NCI-H2107 treated with DMSO at 0.1 percent for 48 hours (cell line): Measurements from ENCODE around the gene PLCXD3.

Source experiments
- DNase-seq: peaks from one replicate; lab custom pipeline; 2025; ENCODE audit not compliant: unreplicated experiment; lab: John Stamatoyannopoulos, UW

The PLCXD3 gene, protein sequence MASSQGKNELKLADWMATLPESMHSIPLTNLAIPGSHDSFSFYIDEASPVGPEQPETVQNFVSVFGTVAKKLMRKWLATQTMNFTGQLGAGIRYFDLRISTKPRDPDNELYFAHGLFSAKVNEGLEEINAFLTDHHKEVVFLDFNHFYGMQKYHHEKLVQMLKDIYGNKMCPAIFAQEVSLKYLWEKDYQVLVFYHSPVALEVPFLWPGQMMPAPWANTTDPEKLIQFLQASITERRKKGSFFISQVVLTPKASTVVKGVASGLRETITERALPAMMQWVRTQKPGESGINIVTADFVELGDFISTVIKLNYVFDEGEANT

DNA sequence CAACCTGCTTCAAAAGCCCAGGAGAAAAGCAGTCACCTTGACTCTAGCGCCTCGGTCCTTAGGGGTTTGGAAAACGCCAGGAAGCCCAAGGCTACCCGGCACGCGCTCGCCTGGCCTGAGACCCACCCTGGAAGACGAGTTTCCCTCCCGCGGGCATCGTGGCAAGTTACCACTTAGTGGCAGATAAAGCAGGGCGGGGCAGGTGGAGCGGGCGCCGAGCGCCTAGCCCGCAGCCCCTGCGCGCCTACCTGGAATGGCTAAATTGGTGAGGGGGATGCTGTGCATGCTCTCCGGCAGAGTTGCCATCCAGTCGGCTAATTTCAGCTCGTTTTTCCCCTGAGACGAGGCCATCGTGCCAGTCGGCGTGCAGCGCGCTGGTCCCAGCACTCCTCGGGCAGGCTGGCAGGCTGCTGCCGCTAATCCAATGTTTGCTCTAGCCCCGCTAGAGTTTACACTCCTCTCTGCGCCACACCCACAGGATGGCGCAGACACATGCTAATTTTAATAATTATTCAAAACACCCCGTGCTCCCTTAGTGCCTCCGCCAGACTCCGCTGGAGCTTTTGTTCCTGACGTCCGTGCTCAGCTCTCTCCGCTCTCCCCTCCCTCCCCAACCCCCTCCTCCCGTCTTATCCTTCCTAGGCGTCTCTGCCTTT is at the start of gene PLCXD3:
PLCXD3 (minus strand) TSS at position 426 of the 656 bp plus-strand sequence; CDS start at position 351, 75 bp downstream.
- DNase-seq, result peak; percentile 8

DNA sequence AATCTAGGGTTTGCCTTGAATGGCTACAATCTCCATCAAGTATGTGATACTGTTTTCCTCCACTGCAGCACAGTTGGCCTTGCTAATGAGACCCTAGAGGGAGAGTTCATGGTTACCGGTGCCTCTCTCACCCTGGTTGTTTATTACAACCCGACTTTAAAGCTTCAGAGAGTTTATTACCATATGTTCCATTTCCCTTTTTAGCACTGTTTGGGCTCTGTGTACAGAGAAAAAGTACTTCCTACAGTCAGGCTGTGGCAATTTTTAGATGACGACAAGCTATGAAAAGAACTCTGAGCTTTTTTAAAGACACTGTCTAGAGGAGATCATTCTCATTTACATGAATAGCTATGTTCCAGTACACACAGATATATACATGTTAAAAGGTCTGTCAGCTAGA is 48.8 kb upstream of the PLCXD3 start:
- DNase-seq, result no peak

DNA sequence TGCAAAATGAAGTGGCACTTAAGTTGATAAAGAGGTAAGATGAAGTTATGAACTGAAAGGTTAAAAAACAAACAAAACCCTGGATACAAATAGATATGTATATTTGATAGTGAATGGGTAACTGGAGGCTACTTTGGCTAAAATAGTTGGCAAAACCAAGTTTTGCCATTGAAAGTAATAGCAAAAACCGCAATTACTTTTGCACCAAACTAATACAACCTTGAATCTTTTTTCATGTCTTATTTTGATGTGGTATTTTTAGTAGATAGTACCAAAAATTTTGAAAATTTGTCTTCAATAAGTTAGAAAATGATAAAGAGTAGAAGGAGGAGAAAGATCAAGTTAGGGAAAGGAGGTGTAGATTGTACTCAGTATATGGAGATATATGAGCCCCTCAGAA is 47.9 kb upstream of the PLCXD3 start:
- no peak for DNase-seq

DNA sequence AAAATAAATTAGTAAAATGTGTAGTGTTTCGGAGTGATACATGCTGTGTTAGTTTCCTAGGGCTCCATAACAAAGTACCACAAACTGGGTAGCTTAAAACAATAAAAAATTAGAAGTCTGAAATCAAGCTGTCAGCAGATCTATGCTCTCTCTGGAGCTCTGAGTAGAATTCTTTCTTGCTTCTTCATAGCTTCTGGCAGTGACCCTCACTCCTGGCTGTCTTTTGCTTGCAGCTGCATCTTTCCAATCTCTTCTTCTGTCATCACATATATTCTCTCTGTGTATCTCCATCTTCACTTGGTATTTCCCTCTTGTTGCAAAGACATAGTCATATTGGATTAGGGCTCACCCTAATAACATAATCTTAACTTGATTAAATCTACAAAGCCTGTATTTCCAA is 37.6 kb upstream of the PLCXD3 start:
- no peak for DNase-seq

DNA sequence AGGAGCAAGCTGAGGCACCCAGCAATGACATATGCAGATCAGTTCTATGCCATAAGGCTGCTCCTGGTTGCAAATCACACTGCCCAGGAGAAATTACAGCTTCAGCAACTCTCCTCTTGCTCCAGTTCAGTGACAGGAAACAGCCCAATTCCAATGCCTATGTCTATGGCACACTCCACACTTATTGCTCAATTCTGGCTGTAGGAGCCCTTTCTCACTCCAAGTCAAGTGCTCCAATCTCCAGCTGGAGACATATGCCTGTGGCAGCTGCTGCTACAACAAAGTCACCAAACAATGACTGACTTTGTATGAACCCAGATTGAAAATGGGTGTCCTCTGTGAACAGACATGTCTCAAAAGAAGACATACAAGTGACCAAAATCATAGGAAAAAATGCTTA is 31.8 kb upstream of the PLCXD3 start:
- no peak for DNase-seq

DNA sequence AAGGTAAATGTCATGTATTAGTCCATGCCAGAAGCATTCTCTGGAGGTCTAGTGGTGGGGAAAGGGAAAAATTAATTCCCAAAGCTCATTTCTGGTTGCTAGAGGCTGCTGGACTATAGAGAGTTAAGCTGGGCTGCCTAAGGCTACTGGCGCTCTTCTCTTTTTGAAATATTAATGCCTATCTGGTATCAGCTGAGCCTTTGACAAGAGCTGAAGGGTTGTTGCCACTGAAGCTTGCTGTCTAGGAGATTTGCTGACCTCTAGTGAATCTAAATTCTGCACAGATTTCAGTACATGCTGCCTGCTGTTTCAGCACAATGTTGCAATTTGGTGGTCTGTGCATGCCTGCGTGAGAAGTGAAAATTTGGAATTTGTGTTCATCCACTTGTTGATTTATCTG is 29.1 kb upstream of the PLCXD3 start:
- no peak for DNase-seq

DNA sequence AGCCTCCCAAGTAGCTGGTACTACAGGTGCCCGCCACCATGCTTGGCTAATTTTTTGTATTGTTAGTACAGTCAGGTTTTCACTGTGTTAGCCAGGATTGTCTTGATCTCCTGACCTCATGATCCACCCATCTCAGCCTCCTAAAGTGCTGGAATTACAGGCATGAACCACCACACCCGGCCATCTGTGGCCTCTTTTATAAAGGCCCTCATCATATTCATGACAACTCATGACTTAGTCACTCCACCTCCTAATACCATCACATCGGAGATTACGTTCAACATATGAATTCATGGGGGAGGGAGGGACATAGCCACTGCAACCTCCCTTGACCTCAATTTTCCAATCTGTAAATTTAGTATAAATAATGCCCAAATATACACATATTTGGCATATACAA is 27.2 kb upstream of the PLCXD3 start:
- DNase-seq, result no peak

DNA sequence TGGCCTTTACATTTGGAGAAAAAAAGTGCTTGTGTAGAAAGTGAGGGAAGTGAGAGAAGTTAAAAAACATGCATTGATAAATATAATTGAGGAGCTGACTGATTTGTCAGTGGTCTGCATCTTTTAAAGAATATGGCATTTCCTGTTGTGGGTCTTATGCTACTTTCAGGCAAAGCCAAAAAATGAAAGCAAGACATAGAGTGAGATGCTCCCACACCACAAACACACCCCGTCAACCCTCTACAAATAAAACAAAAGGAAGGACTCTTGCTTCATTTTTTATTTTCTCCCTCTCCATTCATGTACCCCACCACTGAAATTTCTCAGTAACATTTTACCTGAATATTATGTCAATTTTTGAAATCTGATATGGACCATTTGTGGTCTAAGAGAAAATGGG is 22.1 kb upstream of the PLCXD3 start:
- DNase-seq, result no peak

DNA sequence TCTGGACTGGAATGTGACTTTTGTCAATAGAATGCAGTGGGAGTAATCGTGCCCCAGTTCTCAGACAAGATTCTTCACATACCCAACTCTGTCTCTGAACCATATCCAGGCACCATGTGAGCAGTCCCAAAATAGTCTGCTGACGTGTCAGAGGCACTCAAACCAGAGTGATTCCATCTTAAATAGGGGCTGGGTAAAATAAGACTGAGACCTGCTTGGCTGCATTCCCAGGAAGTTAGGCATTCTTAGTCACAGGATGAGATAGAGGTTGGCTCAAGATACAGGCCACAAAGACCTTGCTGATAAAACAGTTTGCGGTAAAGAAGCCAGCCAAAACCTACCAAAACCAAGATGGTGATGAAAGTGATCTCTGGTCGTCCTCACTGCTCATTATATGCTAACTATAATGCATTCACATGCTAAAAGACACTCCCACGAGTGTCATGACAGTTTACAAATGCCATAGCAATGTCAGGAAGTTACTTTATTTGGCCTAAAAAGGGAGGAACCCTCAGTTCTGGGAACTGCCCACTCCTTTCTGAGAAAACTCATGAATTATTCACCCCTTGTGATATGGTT is 16.9 kb upstream of the PLCXD3 start:
- DNase-seq, result no peak

DNA sequence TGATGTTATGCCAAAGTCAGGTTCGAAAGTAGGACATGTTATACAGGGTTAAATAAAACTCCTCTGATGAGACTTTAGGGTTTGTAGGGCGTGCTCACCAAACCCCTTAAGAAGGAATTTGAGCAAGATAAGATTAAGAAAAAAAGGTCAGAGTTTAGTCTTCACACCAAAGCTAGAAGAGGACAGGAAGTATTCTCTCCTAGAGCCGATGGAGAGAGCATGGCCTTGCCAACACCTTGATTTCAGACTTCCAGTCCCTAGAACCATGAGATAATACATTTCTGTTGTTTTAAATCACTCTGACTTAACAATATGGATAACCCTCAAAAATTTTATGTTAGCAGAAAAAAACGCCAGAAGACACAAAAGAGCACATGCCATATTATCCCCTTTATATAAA is 16.3 kb upstream of the PLCXD3 start:
- DNase-seq, result no peak

DNA sequence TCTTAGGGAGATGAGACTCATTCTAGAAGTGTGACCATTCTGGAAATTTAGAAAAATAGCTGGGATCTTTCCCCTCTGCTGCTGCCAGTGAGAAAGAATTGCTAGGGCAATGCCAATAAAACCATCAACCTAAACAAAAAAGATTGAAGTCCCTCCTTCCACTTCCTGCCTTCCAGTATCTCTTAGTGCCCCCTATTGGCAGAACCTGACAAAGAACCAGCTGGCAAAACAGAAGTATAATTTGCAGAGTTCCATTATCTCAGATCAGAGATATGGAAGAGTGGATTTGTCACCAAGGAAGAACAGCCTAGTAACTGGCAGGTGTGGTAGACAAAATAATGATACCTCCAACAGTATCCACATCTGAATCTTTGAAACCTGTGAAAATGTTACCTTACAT is 13.8 kb upstream of the PLCXD3 start:
- DNase-seq, result no peak

DNA sequence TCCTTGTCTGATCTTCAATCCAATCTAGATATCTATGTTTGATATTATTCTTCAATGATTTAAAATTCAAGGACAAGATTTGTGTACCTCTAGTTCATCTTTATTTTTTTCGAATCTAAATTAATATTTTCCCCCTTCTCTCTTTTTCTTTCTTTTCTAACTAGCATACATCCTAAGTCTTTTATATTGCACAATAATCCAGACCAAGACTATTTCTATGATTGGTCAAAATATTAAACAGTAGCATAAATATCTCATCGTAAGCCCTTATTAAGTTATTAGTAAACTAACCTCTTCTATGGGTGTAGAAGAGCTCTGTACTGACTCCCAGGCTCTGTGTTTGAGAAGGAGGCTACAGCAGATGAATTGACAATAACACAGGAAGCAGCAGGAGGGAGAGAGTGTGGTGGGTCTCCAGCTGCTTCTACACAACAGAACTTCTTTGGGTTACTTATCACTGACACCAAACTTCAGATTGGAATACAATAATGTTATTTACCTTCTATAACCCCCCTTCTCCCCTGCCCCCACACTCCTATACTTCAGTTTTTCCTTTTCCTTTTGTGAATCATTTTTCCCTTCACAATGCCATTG is 11.9 kb upstream of the PLCXD3 start:
- no peak for DNase-seq

DNA sequence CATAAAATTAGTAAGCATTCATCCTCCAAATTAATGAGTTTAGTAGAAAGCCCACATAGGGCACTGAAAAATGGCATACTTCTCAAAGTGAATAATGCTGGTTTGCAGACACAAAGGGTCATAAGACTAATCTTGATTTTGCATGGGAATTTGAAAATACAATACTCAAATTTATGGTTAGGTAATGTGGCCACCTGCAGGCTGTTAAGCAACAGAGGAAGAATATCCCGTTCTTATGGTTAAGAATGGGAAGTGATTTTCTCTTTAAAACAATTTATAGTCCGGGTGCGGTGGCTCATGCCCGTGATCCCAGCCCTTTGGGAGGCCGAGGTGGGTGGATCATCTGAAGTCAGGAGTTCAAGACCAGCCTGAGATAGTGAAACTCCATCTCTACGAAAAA is 9.4 kb upstream of the PLCXD3 start:
- DNase-seq, result no peak

DNA sequence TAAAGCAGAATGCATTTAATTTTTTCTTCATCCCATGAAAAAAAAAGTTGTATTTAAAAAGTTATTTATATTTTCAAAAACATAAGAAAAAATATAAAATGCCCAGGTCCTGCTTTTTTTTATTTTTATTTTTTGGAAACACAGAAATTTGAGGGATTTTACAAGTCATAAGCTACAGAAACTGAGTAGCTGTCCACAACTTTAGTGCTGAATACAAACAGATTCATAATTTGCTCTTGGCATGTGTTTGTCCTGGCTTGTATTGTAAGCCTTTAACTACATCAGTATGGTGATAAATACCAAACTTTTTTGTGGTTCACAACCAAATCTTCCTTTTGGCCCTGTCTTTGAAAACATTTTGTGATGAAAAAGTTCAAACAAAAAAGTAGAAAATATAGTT is 7.5 kb upstream of the PLCXD3 start:
- DNase-seq, result no peak

DNA sequence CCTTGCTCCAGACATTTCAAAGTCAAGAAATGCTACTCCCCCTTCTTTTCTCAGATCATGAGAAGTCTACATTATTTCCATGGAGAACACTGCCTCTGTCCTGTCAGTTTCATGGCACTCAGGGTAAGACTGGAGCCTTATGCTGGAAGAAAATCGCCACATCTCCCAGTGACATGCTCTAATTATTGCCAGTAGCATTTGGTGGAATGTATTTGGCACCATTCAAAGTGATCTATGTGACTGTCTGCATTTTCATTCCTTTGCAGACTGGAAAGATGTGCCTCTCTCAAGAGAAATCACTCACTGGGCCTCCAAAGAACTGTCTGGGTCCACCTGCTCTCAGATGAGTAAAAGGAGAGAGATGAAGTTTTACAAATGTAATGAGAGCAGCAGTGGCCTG is 840 bp upstream of the PLCXD3 start:
- DNase-seq, result no peak

DNA sequence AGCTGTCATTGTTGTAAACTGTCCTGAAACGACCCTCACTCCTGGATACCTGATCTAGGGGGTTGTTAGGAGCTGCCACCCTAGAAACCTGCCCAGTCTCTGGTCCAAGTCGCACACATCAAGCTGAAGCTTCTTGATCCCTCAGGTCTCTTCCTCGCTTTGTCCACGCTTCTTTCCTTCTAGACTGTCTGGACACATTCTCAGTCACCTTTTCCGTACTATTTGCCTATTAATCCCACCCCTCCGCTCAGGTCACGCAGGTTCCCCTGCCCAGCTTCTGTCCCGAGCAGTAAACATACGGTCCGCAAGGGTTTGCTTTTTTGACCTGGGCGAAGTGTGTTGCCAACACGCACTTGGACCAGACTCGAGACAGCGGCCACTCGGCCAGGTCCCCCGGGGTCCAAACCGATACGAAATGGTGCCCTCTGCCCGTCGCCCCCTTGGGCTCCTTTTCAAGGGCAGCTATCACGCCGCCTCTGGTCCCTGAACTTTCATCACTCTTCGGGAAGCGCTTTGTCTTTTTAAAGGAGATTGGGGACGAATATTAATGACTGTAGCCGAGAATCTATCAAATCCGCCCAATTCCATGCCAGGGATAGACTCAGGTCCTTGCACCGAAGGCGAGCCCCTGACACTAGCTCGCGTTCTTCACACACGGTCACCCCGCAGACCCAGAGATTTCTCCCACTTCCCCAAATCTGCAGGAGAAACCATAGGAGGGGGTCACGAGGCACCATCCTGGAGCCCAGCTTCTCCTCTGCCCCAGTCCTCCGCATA is 814 bp downstream of the PLCXD3 start:
- DNase-seq, result no peak

DNA sequence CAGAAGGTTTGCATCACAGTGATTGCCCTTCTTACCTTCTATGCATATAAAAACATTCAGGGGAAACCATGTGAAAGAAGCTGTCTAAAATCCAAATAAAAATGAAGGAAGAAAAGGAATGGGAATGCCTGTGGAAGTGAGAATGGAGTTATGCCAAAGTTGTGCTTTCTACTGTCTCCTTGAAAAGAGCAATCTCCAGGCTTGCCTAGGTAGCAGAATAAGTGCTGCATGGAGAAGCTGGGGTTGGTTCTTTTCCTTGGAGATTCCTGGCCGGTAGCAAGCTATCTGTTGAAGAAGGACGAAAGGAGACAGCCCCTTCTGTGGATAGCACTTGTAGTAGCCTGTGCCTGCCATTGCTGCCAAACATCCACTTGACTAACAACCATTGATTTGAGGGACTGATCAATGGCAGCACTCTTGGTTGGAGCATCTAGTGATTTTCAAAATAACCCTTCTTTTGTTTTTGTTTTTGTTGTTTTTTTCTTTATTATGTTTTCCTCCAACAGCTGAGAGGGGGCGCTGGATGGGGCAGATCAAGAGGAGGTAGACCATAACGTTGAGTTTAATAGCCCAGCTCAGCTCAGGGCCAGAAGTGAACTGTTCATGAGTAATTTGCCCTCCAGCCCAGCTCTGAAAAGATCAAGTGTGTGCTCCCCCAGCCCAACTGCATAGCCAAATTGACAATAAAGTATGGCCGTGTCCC is 1.6 kb downstream of the PLCXD3 start:
- no peak for DNase-seq

DNA sequence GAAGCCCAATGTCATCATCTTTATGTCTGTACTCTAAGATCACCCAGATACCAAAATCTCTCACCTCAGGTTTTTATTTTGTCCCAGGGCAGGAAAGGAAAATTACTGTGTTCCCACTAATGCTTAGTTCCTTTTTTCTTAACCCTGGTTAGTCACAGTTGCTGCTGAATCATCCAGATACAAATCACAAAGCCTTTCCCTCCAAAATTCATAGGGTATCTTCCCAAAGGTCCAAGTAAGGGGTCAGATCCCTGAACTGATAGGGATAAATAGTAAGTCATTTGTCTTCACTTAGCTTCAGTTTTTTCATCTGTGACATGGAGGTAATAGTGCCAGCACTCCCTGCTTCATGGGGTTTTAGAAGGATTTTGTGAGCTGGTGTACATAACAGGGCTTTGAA is 2.2 kb downstream of the PLCXD3 start:
- no peak for DNase-seq

DNA sequence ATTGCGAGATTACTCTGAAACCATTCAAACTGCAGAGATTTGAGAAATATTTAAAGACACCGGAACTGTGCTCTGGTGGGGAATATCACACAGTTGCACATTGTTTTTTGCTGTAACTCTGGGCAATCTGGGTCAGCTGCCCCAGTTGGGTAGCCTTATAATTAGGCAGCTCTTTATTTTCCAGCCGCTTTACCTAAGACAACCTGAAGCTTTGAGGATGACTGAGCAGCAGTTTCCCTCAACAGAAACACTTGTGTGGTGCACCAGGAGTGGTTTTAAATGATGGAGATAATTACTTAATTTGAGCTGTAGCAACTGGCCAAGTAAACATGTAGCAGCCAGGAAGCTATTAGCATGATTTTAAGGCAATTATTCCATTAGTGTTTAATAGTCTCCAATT is 2.9 kb downstream of the PLCXD3 start:
- no peak for DNase-seq

DNA sequence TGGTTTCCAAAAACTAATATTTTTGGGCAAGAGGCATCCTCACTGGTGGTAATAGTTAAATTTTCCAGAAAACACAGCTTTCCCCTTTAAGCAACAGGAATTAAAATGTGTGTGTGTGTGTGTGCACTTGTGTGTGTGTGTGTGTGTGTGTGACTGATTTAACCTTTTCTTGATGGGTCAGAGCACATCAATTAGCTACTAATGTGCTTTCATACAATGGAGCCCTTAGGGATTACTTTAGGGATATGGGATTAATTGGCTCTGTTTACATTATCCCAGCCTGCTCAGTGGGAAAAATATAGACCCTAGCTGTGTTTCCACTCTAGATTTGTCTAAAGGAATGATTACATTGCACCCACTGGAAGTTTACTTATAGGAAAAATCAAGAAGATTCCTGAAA is 6.5 kb downstream of the PLCXD3 start:
- no peak for DNase-seq

DNA sequence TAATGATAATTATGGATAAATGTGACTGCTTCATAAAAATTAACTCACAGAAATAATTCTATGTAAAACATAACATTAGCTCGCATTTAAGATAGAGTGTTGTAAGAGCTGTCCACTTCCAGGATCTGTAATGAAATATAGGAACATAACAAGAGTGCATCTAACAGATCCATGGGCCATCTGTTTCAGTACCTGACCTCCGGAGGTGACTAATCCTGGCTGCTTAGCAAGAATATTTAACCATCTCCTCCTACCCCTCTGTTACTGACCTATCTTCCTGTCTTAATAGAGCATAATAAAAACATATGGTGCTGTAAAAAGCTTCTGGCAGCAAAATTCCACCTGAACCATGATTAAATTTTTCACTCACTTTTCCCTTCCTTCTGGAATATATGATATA is 7.1 kb downstream of the PLCXD3 start:
- DNase-seq, result no peak
